H1 (cell line): ENCODE data around the gene TRIM27. TPM values are rescaled to one million over a fixed set of nuclear protein-coding genes. Genes with fewer than 3 reads are reported as not detected.

Experiments used
- FOSL1 ChIP-seq: IDR thresholded peaks from 2 replicates; pipeline ENCODE4 v1.6.1; 2011; ENCODE audit warnings: mild to moderate bottlenecking, low read depth, low read length, moderate library complexity; ENCODE audit not compliant: insufficient read depth
- KDM4A ChIP-seq: IDR thresholded peaks from one replicate; pipeline ENCODE4 v1.7.1; 2012; ENCODE audit warnings: low read depth, mild to moderate bottlenecking, moderate library complexity, low read length, inconsistent platforms; ENCODE audit not compliant: severe bottlenecking
- polyA plus RNA-seq, 7 experiments: library from polyadenylated mRNA; depleted of rRNA in 3 of 7; stranded (reverse) in 5 of 7; unstranded in 2 of 7; fragments of >200 nt in 5 of 7; fragments of 200-250 nt in 2 of 7; gene quantifications; 1 replicate in 5 of 7; 2 replicates in 1 of 7; 4 replicates in 1 of 7; pipeline versions ENCODE4 v1.2.1 to v1.2.3, GENCODE V29; 2011 to 2013; ENCODE audit warnings: missing spikeins in 2 of 7, mixed read lengths in 2 of 7
- total RNA-seq: library from RNA; stranded (reverse); fragmentation: NEBNext Ultra II Directional; extraction: Animal tissue kit (Norgen Biotek cat#: 25700); gene quantifications from 2 replicates; pipeline ENCODE4 v1.2.1, GENCODE V29; 2021
- TF ChIP-seq, protein P1 (sequence below), 3 experiments: IDR thresholded peaks; 1 replicate in 2 of 3; 2 replicates in 1 of 3; pipeline versions ENCODE4 v1.5.1 to v1.6.1; 2011; ENCODE audit warnings: low read length in 3 of 3, mild to moderate bottlenecking in 3 of 3, inconsistent platforms in 2 of 3, low read depth in 1 of 3, moderate library complexity in 1 of 3; ENCODE audit not compliant: insufficient read depth in 1 of 3; ENCODE audit errors: control extremely low read depth in 1 of 3

Gene TRIM27
- total and polyA plus RNA-seq, 2 of the 8 experiments (the other 6 are each of a cell fraction or from before 2014, with no cell fraction given) = 76.4 to 85.9 TPM

DNA sequence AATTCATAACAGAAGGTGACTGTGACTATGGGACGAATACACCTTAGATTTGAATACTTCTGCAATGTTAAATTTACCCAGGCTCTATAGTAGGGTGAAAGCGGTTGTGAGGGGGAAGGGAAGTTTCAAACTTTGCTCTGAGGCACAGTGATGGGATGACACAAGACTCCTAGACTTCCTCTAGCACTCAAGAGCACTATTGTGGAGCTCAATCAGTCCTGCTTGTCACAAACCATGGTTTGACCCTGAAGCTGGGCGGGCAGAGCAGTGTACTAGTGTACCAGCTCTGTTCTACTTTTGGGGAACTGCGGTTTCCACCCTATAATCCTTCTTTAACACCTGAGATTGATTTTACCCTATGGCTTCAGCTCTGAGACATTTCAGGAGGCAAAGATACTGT, 17.1 kb downstream of the TRIM27 start (continued):
- TF ChIP-seq FOSL1 = no peak
- TF ChIP-seq, protein P1, sequence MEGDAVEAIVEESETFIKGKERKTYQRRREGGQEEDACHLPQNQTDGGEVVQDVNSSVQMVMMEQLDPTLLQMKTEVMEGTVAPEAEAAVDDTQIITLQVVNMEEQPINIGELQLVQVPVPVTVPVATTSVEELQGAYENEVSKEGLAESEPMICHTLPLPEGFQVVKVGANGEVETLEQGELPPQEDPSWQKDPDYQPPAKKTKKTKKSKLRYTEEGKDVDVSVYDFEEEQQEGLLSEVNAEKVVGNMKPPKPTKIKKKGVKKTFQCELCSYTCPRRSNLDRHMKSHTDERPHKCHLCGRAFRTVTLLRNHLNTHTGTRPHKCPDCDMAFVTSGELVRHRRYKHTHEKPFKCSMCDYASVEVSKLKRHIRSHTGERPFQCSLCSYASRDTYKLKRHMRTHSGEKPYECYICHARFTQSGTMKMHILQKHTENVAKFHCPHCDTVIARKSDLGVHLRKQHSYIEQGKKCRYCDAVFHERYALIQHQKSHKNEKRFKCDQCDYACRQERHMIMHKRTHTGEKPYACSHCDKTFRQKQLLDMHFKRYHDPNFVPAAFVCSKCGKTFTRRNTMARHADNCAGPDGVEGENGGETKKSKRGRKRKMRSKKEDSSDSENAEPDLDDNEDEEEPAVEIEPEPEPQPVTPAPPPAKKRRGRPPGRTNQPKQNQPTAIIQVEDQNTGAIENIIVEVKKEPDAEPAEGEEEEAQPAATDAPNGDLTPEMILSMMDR (IDR thresholded peaks at IDR 0.05; ENCODE audit: control extremely low read depth in 1 of 3, insufficient read depth in 1 of 3, low read depth in 1 of 3, low read length in 3 of 3) = no peak
- TF ChIP-seq KDM4A = no peak
